SK-N-SH treated with all-trans-retinoic acid at 6 μM for 48 hours (cell line): ENCODE data around the gene C18orf32.

ENCODE experiments used
- ARNTL ChIP-seq: fragments of 450-650 bp; formaldehyde crosslinking; IDR thresholded peaks from 2 replicates; pipeline ENCODE4 v1.5.0; 2020; ENCODE audit warnings: low read depth, mild to moderate bottlenecking, moderate library complexity, borderline replicate concordance
- CSDC2 ChIP-seq: fragments of 250-450 bp; sonication (Bioruptor Pico); IDR thresholded peaks from 2 replicates; pipeline ENCODE4 v1.5.0; 2020; ENCODE audit warnings: mild to moderate bottlenecking, moderate library complexity
- ESRRG ChIP-seq: fragments of 250-450 bp; sonication (Bioruptor Pico); IDR thresholded peaks from 2 replicates; pipeline ENCODE4 v1.6.1; 2021; ENCODE audit warnings: mild to moderate bottlenecking
- TCF4 ChIP-seq: fragments of 250-450 bp; sonication (Bioruptor Pico); IDR thresholded peaks from 2 replicates; pipeline ENCODE4 v1.8.0; 2021; ENCODE audit warnings: mild to moderate bottlenecking, moderate library complexity, borderline replicate concordance
- TOX ChIP-seq: fragments of 250-450 bp; sonication (Bioruptor Pico); IDR thresholded peaks from 2 replicates; pipeline ENCODE4 v1.8.0; 2021; ENCODE audit warnings: mild to moderate bottlenecking, moderate library complexity, borderline replicate concordance
- ZNF565 ChIP-seq: fragments of 450-650 bp; formaldehyde crosslinking; conservative IDR thresholded peaks from 2 replicates; pipeline ENCODE4 v1.5.0; 2020; ENCODE audit warnings: low read depth, mild to moderate bottlenecking, moderate library complexity
- TF ChIP-seq, protein P1 (sequence below): fragments of 250-450 bp; sonication (Bioruptor Pico); IDR thresholded peaks from 2 replicates; pipeline ENCODE4 v1.5.1; 2020; ENCODE audit warnings: low read depth, mild to moderate bottlenecking, moderate library complexity
- TF ChIP-seq, protein P2 (sequence below): fragments of 250-450 bp; sonication (Bioruptor Pico); IDR thresholded peaks from 2 replicates; pipeline ENCODE4 v1.8.0; 2020; ENCODE audit warnings: mild to moderate bottlenecking, moderate library complexity, borderline replicate concordance

DNA sequence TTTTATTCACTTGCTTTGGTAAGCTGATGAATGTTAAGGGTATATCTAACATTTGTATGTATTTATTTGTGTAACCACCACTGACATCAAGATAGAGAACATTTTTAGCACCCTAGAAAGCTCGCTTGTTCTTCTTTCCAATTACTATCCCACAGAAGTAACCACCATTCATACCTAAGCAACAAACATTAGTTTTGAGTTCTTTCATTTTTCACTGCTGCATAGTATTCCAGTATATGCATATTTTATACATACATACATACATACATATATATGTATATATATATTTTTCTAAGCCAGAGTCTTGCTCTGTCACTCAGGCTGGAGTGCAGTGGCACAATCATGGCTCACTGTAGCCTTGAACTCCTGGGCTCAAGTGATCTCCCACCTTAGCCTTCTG lies 15.5 kb downstream of the C18orf32 start:
- TF ChIP-seq, protein P1, sequence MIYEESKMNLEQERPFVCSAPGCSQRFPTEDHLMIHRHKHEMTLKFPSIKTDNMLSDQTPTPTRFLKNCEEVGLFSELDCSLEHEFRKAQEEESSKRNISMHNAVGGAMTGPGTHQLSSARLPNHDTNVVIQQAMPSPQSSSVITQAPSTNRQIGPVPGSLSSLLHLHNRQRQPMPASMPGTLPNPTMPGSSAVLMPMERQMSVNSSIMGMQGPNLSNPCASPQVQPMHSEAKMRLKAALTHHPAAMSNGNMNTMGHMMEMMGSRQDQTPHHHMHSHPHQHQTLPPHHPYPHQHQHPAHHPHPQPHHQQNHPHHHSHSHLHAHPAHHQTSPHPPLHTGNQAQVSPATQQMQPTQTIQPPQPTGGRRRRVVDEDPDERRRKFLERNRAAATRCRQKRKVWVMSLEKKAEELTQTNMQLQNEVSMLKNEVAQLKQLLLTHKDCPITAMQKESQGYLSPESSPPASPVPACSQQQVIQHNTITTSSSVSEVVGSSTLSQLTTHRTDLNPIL (CRISPR knock-in tag), result no peak
- TF ChIP-seq ARNTL (CRISPR knock-in tag) (no peak), TCF4 (no peak), CSDC2 (CRISPR knock-in tag) (no peak), ESRRG (CRISPR knock-in tag) (no peak), TOX (CRISPR knock-in tag) (no peak), ZNF565 (CRISPR knock-in tag) (no peak)
- TF ChIP-seq, protein P2, sequence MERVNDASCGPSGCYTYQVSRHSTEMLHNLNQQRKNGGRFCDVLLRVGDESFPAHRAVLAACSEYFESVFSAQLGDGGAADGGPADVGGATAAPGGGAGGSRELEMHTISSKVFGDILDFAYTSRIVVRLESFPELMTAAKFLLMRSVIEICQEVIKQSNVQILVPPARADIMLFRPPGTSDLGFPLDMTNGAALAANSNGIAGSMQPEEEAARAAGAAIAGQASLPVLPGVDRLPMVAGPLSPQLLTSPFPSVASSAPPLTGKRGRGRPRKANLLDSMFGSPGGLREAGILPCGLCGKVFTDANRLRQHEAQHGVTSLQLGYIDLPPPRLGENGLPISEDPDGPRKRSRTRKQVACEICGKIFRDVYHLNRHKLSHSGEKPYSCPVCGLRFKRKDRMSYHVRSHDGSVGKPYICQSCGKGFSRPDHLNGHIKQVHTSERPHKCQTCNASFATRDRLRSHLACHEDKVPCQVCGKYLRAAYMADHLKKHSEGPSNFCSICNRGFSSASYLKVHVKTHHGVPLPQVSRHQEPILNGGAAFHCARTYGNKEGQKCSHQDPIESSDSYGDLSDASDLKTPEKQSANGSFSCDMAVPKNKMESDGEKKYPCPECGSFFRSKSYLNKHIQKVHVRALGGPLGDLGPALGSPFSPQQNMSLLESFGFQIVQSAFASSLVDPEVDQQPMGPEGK, result no peak
